Measurements from ENCODE around the gene GRM8. TPM values are rescaled to one million over a fixed set of nuclear protein-coding genes. Genes with fewer than 3 reads are reported as not detected.

Gene GRM8
- total and polyA plus RNA-seq, 2 experiments from 2014 or later = 0.92 to 1.3 TPM

DNA sequence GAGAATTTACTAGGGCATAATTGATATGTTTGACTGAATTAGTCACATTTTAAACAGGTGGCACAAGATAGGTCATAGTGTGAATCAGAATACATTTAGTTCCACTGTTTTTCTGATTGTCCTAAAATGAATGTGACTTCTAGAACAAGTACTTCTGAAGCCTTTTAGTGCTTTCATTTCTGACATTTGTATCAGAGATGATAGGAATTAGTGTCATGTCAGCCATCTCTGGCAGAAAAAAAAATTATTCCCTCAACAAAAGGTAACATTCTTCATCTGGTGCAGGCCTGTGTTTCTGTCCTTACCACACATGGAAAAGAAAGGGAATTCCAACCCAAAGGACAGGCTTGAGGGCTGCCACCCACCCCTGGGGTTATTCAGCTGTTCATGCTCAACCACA is 21.3 kb downstream of the GRM8 start:
- no peak for DNase-seq (ENCODE audit: low read depth in 1 of 2, low spot score in 1 of 2)
- Histone ChIP-seq H3K27ac (no peak overlapping the region), H3K9me3 (ENCODE audit: low read depth) (no peaks in the 10 kb centered on the region), H3K36me3 (no peaks in the 10 kb centered on the region), H3K4me3 (no peak overlapping the region), H3K27me3 (peaks cover 11% of the 10 kb centered on the region), H3K4me1 (ENCODE audit: low read depth) (no peaks in the 10 kb centered on the region)
- TF ChIP-seq, protein P1, sequence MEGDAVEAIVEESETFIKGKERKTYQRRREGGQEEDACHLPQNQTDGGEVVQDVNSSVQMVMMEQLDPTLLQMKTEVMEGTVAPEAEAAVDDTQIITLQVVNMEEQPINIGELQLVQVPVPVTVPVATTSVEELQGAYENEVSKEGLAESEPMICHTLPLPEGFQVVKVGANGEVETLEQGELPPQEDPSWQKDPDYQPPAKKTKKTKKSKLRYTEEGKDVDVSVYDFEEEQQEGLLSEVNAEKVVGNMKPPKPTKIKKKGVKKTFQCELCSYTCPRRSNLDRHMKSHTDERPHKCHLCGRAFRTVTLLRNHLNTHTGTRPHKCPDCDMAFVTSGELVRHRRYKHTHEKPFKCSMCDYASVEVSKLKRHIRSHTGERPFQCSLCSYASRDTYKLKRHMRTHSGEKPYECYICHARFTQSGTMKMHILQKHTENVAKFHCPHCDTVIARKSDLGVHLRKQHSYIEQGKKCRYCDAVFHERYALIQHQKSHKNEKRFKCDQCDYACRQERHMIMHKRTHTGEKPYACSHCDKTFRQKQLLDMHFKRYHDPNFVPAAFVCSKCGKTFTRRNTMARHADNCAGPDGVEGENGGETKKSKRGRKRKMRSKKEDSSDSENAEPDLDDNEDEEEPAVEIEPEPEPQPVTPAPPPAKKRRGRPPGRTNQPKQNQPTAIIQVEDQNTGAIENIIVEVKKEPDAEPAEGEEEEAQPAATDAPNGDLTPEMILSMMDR (IDR thresholded peaks at IDR 0.05; ENCODE audit: low read depth, low read length) = no peak

DNA sequence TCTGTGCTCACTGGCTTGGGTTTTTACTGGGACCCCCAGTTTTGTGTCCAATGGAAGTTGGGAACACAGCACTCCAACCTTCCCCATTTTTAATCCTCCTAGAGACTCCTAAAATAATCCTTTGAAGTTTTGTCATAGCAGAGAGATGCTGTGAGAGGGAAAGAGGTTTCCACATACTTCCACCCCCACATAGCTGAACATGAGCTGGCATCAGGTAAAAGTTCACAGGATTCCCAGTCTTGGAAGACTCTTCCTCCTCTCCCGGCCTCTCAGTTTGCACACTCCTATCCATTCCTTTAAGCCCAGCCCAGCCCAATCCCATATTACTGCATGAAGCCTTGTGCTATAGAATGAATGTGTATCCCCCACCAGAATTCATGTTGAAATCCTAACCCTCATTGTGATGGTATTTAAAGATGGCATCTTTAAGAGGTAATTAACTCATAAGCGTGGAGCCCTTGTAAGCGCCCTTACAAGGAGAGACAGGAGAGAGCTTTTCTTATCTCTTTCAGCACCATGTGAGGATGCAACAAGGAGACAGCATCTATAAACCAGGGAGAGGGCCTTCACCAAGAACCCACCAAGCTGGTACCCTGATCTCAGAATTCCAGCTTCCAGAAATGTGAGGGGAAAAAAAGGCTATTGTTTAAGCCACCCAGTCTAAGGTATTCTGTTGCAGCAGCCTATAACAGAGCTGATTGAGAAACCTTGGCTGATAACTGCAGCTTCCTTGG is 22.4 kb downstream of the GRM8 start:
- TF ChIP-seq, protein P1 (IDR thresholded peaks at IDR 0.05; ENCODE audit: low read depth, low read length) = no peak
- H3K9me3 ChIP-seq (ENCODE audit: low read depth) = no peaks in the 10 kb centered on the region
- peaks cover 11% of the 10 kb centered on the region for H3K27me3 ChIP-seq
- no peaks in the 10 kb centered on the region for H3K4me1 ChIP-seq (ENCODE audit: low read depth)
- no peaks in the 10 kb centered on the region for H3K36me3 ChIP-seq
- no peak for DNase-seq (ENCODE audit: low read depth in 1 of 2, low spot score in 1 of 2)
- no peak overlapping the region for H3K27ac ChIP-seq
- no peak overlapping the region for H3K4me3 ChIP-seq

- Histone ChIP-seq H3K36me3 (no peaks in the 10 kb centered on the region), H3K4me1 (ENCODE audit: low read depth) (no peaks in the 10 kb centered on the region), H3K9me3 (ENCODE audit: low read depth) (no peaks in the 10 kb centered on the region), H3K27ac (no peak overlapping the region), H3K27me3 (peaks cover 11% of the 10 kb centered on the region), H3K4me3 (no peak overlapping the region)
- no peak for DNase-seq (ENCODE audit: low read depth in 1 of 2, low spot score in 1 of 2)
- TF ChIP-seq, protein P1 (IDR thresholded peaks at IDR 0.05; ENCODE audit: low read depth, low read length) = no peak
Observed at GRCh38 chr7:127226685-127227374, 25.9 kb downstream of the GRM8 start.

DNA sequence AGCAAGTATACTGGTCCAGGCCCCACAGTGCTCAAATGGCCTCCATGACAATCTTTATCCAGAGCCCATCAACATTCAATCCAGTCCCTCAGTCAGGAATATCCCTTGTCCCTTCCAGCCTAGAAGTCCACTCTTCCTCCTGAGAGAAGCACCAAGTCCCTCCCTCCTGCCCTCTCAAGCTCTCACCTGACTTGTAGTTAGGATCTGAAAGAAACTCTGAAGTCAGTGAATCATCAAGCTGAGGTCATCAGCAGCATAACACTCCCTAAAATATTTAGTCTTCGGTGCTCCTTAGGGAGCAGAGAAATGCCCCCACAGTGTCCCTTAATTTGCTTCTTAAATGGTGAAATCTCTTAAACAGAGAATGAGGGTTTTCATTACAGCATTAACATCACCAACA is 31.0 kb downstream of the GRM8 start:
- Histone ChIP-seq H3K9me3 (ENCODE audit: low read depth) (no peaks in the 10 kb centered on the region), H3K4me1 (ENCODE audit: low read depth) (peaks cover 5% of the 10 kb centered on the region), H3K36me3 (no peaks in the 10 kb centered on the region), H3K27me3 (peaks cover 2% of the 10 kb centered on the region), H3K27ac (no peak overlapping the region), H3K4me3 (no peak overlapping the region)
- no peak for DNase-seq (ENCODE audit: low read depth in 1 of 2, low spot score in 1 of 2)
- TF ChIP-seq, protein P1 (IDR thresholded peaks at IDR 0.05; ENCODE audit: low read depth, low read length) = no peak

DNA sequence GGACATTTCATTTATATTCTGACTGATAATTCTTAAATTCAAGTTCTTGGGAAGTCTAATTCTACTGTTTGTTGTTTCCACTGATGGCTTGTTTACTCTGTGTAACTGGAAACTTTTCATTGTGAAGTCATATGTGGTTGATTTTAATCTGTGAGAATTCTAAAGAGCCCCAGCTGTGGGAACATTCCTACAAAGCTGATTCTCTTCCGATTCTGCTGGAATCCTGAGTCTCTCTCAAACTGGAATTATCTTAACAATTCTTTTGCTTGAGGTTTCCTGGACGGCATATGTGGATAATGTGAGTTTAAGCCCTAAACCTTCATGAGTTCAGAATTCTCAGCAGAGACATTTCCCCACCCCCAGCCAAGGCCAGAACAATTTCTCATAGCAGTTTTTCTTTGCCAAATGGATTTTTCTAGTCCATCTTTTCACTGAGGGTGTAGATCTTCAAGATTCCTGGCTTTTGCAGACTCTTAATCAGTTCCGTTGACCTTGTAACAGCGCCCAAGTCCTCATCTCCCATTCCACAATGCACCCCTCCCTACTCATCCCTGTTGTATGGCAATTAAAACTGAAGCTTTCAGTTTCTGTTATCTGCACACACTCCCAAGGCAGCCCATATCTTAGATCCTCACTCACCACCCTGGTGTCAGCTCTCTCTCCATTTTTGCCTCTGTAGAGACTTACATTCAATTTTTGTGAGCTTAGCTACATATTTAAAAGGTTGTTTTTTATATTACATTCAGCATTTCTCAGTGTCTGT is 37.6 kb downstream of the GRM8 start:
- Histone ChIP-seq H3K27me3 (no peaks in the 10 kb centered on the region), H3K36me3 (no peaks in the 10 kb centered on the region), H3K27ac (no peak overlapping the region), H3K9me3 (ENCODE audit: low read depth) (no peaks in the 10 kb centered on the region), H3K4me1 (ENCODE audit: low read depth) (peaks cover 5% of the 10 kb centered on the region), H3K4me3 (no peak overlapping the region)
- TF ChIP-seq, protein P1 (IDR thresholded peaks at IDR 0.05; ENCODE audit: low read depth, low read length) = no peak
- no peak for DNase-seq (ENCODE audit: low read depth in 1 of 2, low spot score in 1 of 2)
